HG03045 (cell line): Measurements from ENCODE around the gene TTLL8.

ENCODE experiments used
- ATAC-seq: cut with Tn5 transposase; IDR thresholded peaks from one replicate; pipeline ENCODE4 v1.9.1; 2021; ENCODE audit warnings: mild to moderate bottlenecking, moderate library complexity; ENCODE audit not compliant: unreplicated experiment

Gene TTLL8

DNA sequence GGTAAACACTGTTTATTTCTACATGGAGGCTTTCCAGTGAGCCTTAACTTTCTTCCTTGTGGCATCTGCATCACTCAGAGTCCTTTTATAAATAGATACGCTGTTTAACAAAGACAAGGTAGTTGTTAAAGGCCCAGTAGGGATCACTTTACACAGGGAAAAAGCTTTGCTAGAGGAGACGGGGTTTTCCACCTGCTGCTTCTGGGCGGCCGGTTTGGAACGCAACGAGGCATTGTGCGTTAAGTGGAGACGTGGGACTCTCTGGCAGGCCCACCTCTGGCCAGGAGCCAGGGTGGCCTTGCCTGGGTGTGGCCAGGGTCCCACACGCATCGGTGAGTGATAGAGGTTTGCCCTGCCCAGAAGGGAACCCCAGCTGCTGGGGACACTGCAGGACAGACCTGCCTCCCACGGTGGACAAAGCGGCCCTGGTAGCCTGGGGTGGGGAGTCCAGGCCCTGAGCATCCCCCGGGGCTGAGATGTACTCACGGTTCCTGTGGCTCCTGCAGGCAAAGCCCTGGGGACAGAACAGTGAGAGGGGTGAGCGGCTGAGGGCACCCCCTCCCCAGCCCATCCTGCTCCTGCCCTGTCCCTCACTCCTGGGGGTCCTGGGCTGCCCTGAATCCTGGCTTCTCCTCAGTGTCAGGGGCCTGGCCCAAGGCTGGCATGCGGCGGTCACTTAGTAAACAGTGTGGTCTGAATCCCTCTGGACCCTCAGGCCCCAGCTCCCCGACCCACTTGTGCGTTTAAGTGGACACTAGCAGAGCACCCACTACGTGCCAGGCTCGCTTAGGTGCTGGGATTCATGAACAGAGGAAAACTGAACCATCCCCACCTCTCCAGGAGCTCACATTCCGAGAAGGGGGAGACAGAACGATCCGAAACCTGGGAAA, 49.7 kb downstream of the TTLL8 start:
- no peak for ATAC-seq

DNA sequence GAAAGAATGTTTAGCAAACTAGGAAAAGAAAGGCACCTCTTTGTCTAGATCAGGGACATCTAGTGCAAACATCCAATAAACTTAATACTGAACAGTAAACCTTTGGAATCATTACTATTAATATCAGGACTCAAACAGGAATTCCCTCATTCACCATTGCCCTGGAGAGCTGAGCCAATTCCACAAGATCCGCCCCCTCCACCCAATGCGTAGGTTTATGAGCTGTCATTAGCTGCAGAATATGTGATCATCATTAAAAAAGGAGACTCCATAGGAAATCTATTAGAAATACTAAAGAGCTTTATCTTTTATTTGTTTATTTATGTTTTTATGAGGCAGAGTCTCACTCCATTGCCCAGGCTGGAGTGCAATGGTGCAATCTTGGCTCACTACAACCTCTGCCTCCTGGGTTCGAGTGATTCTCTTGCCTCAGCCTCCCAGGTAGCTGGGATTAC, 51.0 kb downstream of the TTLL8 start:
- ATAC-seq = no peak

- ATAC-seq = no peak
These were observed 53.2 kb downstream of the TTLL8 start for GRCh38 chr22:50004918-50005317.

GRCh38 chr22:50002791-50003190, 55.3 kb downstream of the TTLL8 start:
- no peak for ATAC-seq

DNA sequence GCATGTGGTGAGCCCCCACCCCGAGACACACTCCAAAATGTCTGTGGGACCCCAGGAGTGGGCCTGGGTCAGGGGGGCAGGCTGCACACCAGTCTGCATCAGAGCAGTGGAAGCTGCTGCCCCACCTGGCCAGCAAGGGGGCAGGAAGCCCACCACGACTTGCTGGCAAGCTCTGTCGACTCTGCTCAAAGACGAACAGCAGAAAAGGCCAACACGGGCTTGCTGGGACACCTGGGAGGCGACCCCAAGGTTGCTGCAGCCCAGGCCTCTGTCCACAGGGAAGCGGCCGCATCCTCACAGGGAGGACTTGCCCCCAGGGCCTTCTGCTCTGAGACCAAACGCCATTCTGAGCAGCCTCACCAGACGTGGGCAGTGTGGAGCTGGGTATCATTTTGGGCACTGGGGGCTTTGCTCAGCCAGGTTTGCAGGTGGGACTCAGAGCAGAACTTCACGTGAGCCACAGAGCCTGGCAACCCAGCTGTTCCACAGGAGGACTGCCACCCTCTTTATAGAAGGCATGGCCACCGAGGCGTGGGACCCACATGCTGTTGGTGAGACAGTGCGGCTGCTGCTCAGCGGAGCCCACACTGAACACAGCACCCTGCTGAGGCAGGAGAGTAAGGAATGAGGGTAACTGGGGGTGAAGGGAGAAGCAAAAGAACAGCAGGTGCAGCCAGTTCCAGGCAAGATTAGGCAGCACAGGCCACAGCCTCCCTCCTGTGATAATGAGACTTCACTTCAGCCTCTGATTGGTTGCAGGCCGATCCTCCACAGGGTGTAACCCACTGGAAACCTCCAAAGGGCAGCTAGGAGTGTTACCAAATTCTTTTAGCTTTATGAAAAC, 56.5 kb downstream of the TTLL8 start:
- no peak for ATAC-seq

- no peak for ATAC-seq
These were observed 57.3 kb downstream of the TTLL8 start for GRCh38 chr22:50000587-50001387.

DNA sequence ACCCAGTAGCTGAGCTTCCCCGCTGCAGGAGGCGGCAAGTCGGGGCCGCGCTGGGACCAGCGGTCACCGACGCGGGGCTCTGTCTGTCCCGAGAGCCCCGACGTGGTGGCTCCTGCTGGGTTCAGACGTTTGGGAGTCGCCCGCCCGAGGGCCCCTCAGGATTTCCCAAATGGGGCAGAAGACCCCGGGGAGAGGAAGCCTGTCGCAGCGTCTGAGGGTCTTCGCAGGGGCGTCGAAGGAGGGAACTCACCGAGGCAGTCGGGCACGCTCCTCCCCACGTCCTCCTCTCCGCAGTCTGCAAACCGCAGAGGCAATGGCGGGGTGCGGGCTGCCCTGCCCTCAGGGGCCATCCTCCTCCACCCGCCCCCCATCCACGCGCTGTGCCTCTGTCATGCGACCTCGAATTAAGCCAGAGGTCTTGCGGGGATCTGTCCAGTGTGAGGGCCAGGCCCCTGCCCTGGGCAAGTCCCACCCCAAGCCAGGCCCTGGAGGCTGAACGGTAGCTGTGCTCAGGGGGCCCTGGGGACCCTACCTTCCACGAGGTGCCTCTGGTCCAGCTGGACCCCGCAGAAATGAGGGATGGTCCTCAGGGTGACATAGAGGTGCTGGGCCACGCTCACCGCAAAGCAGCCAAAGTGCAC, 58.0 kb downstream of the TTLL8 start:
- ATAC-seq = no peak

DNA sequence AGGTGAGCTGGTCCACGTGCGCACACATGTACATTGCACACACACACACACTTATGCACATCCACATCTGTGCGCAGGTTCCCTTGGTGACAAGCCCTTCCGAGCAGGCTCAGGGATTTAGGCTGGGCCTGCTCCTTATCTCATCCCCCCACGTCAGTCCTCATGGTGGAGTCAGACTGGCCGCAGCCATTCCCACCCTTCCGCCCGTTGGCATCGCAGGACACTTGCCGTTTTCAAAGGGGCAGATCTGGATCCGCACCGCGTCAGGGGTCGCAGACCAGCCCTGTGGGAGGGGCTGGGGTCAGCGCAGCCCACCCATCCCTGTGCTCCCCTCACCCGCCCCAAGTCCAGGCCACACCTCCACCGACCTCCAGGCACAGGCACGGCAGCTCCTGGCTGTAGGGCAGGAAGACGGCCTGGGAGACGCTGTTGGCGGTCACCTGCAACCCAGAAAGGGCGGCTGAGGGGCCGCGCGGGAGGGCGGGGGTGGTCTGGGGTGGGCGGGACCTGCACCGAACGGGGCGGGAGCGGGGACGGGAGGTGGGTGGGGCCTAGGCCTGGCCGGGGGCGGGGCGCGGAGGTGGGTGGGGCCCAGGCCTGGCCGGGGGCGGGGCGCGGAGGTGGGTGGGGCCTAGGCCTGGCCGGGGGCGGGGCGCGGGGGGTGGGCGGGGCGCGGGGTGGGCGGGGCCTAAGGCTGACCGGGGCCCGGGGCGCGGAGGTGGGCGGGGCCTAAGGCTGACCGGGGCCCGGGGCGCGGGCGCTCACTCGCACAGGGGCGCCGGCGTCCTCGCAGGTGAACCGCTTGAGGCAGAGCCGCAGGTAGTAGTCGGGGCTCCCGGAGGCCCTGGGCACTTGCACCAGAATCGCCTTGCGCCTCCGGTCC, 58.8 kb downstream of the TTLL8 start:
- no peak for ATAC-seq

DNA sequence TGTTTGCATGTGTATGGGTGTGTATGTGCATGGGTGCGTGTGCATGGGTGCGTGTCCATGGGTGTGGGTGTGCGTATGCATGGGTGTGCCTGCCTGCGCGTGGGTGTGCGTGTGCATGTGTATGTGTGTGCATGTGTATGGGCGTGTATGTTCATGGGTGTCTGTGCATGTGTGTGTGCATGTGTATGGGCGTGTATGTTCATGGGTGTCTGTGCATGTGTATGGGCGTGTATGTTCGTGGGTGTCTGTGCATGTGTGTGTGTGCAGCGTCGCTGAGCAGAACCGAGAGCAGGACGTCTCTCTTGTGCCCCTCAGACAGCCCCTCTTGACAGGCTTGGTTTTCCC, 59.4 kb downstream of the TTLL8 start:
- no peak for ATAC-seq

DNA sequence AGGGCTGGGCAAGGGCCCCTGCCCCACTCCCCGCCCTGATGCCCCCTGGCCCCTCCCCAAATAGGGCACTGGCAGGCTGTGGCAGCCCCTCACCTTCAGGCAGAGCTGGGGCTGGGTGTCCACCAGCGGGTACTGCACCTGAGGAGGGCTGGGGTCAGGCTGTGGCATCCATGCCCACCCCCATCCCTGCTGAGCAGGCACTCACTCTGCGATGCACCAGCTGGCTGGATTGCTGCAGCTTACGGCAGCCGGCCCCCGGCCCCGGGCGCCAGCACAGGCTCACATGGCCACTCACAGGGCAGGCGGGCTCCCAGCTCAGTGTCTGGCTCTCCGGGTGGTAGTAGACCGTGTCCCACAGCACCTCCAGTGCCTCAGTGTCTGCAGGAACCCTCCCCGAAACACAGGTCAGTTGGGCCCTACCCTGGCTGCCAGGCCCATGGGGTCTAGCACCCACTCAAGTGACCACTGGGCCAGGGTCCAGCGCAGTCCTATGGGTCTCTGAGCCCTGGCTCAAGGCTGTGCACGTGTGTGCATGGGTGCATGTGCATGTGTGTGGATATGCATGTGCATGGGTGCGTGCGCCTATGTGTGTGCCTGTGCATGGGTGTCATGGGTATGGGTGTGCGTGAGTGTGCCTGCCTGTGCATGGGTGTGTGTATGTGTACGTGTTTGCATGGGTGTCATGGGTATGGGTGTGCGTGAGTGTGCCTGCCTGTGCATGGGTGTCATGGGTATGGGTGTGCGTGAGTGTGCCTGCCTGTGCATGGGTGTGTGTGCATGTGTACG, 60.0 kb downstream of the TTLL8 start:
- ATAC-seq = no peak

- ATAC-seq = no peak
These were observed 60.9 kb downstream of the TTLL8 start for GRCh38 chr22:49997251-49997599.

DNA sequence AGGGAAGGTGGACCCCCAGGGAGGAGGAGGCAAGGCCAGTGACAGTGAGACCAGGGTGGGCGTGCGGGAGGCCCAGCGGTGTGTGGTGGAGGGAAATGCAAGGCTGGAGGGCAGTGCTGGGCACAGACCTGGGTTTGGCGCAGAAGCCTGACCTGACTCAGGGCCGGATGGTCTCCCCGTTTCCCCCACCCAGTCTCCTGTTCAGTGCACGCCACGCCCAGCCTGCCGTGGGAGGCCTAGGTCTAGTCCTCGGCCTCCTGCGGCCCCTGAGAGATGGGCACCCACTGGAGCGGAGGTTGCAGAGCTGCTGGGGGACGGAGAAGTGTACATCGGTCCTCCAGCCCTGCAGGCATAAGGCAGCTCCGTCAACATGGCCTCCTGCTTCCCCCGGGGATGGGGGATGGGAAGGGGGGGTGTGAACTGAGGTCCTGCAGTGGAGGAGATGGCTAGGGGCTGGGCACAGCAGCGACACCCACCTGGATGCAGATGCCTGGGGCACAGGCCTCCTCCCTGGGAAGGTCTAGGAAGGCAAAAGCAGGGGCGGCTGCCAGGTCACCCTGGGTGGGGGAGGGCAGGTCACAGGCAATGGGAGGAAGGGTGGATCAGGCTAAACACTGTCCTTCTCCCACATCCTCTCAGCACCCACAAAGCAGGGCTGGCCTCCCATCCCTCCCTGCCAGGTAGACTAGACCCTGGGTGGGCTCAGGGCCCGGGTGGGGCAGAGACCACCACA, 61.4 kb downstream of the TTLL8 start:
- no peak for ATAC-seq

DNA sequence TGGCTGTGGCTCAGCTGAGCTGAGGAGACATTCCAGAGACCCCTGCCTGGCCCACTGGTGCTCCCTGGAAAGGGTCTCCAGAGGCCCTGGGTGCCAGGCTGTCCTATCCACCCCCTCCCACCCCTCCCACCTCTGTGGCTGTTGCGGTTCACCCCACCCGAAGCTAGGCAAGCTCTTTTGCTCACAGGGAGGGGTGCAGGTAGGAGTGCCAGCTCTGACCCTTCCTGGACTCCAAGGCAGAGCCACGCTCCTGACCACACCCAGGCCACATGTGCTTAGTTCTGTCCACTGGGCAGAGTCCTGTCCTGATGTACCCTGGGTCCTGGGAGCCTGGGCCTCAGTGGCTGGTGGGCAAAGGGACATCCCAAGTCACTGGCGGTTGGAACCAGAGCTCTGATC, 62.0 kb downstream of the TTLL8 start:
- no peak for ATAC-seq

DNA sequence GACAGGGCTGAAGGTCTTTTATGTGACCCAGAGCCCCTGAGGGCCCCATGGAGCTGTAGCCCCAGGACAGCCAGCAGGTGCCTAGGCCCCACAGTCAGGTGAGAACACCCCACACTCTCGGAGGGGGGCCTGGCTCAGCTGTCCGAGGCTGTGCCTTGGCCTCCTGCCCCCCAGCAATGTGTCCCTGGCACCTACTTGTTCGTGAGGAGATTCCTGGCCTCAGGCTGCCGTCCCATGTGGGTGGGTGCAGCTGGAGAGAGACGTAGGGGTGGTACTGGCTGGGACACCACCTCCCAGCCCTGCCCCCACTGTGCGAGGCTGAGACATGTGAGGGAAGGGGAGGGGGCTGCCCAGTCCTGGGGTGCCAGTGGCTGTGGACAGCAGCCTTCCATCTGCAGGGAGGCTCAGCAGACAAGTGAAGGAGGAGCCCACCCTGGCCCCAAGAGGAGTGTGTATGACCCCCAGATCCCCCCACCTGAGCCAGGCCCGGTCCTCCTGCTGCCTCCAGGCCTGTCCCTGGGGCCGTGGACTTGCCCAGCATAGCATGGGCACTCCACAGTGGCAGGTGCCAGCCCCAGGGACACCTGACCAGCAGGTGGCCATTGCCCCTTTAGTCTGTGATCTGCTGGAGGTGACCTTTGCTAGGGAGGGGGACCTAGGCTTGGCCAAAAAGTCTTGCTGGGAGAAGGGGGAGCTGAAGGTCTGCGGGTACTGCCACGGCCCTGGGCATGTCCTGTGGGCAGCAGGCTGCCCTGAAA, 62.6 kb downstream of the TTLL8 start:
- no peak for ATAC-seq

DNA sequence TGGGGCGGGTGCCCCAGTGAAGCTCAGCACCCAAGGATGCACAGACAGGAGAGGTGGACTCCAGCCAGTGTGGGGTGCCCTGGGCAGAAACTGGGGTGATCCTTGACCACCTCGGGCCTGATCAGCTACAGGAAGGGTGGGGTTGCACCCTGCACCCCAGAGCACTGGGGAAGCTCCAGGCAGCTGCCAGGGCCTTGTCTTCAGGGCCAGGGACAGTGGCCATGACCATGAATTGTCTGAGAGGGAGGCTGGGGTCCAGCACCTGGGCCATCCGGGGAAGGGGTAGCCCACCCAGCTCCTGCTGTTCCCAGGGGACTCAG, 63.1 kb downstream of the TTLL8 start:
- ATAC-seq = no peak

DNA sequence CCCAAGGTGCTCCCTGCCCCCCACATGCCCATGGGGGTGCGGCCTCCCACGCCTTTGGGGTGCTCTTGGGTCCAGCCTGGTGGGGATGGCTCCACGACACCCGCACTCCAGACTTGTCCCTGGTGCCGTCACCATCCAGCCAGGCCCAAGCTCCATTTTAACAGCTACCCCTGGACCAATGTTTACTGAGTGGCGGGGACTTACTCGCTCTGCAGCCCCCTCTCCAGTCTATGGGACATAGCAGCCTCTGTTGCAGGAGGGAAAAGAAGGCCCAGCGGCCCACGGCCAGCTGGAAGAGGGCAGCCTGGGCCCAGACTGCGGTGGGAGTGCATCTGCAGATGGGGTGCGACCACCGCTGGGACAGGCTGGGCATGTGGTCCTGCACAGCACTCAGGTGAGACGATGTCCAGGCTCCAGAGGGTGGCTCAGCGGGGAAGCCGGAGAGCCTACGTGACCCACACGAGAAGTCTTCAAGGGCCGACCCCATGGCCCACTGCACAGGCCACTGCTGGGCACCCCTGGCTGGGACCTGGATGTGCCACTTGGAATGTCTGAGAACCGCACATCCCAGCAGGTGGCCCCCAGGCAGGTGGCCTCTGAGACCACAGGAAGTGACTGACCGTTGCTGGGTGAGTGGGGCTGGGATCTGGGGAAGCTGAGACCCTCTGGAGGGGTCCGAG, 63.6 kb downstream of the TTLL8 start:
- ATAC-seq = no peak

DNA sequence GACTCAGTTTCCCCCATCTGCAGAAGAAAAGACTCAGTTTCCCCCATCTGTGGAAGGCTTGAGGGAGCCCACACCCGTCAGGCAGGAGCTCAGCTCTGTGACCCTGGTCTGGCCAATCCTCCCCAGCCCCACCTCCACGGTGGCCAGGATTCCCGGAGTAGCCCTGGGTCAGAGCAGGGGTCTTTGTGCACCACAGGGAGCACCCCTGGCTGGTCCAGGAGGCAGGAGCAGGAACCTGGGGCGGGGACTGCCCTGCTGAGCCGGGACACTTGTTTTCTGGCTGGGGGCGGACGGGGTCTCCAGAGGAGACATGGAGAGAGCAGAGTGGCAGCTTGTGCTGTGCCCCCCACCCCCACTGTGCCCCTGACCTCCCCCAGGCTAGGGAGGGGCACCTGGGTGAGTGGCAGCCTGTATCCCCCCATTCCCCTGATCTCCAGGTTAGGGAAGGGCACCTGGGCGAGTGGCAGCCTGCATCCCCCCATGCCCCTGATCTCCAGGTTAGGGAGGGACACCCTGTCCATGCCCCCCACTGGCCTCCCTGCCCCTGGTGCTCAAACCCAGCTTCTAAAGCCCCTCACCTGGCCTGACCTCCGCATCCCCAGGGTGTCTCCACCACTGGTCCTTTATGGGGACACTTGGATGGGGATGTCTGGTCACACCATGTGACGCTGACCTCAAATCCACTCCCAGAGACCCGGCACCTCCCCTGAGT, 64.3 kb downstream of the TTLL8 start:
- ATAC-seq = no peak
